Activated CD4-positive, alpha-beta T cell treated with anti-CD3 and anti-CD28 coated beads, Interleukin-2, amount 50 U/mL, for 24 hours (primary cell): ENCODE data around the gene ZNRF1.
"Not testable (repeated sequence)": the region's sequence is repeated elsewhere in the genome, so short reads cannot be mapped to it uniquely, and the experiment has no call there.

Experiments used
- DNase-seq, 2 donors: peaks; one replicate each; pipeline ENCODE4 v3.0.0-alpha.2; 2020; ENCODE audit warnings: low read depth in 1 of 2, low spot score in 1 of 2

The ZNRF1 gene

DNA sequence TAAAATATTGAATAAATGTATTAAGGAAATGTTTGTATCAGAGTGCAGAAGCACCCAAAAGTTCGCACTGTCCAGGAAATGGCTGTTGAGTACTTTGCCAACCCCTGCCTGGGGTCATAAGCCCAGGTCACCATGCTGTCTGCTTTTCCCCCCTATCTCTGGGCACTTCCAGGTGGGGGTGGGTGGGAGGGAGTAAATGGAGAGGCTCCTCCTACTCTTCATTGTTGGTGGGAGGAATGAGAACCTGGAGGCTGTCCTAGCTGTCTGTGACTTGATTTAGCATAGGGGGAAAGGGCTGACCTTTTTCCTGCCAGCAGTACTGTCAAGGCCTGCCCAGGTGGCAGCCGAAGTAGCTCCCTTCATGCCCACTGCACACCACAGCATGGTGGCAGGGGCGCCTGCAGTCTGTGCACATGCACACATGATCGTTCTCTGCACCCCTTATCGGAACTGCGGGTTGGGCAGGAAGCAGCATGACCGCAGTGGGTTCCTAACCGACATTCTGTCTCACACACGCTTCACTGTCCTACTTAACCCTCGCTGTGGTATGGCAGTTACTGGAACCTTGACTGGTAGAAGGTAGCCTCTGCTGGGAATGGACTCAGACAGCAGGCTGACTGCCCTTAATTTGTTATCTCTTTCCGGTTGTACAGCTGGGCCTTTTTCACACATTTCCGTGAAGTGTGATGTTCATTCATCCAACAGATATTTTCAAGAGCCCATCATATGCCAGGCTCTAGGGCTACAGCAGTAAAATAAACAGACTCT is 76.3 kb downstream of the ZNRF1 start:
- DNase-seq = peak; percentile 35 to 62

DNA sequence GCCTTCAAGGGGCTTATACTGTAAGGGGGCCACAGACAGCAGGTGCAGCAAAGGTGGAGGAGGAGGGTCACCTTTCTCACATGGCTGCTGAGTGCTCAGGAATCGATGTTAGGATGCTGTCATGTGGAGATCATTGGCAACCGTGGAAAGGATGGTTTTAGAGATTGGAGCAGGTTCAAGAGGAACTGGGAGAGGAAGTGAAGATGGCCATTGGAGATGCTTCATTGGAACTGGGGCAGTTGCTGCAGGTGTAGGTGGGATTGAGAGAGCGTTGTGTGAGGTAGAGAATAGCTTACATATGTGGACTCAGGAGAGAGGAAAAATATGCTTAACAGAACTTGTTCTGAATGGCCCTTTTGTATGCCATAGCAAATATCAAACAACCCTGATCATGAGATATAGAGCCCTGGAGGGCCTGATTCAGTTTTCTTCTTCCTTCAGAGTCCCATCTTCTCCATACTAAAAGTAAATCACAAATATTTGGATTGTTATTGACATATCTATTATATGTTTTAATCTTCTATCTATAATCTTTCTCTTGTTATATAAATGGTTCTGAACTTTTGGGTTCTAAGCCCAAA is 77.0 kb downstream of the ZNRF1 start:
- no peak for DNase-seq

DNA sequence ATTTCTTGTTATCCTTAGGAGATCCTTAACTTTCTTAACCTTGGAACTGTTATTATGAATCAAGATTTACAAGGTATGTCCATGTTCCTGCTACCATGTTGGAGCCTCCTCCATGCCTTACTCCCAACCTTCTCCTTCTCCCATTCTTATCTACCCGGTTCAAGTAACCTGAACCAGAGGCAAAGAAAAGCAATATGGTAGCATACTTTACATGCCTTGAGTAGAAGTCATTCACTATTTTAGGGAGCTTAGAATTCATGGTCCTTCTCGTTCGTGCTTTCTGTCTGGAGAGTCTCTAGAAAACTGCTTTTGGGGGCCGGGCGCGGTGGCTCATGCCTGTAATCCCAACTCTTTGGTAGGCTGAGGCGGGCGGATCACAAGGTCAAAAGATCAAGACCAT is 80.1 kb downstream of the ZNRF1 start:
- no peak for DNase-seq

GRCh38 chr16:75079346-75079926 is 80.6 kb downstream of the ZNRF1 start:
- no peak for DNase-seq

DNA sequence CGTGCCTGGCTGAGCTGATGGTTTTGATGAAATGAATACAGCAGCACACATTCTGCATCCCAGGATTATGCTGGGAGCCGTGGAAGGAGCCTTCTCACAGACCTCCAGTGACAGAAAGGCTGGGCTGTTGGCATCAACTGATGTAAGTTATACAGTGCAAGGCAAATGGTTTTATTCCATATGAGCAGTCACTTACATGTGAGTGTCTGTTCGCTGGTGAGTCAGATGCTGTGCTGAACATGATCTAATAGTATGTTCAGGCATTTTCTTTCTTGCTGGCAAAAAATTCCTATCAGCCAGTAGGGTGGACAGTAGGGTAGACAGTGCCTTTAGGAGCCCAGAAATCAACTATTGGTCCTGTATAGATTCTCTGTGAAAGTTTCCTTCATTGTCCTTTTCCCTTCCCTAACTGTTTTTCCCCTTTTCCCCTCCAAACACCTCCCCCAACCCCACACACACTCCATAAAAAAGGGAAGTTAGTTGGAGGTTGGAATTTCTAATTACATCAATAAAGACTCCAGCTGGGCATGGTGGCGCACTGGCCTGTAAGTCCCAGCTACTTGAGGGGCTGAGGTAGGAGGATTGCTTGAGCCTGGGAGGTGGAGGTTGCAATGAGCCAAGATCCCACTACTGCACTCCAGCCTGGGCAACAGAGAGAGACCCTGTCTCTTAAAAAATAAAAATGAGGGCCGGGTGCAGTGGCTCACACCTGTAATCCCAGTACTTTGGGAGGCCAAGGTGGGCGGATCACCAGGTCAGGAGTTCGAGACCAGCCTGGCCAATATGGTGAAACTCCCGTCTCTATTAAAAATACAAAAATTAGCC is 81.6 kb downstream of the ZNRF1 start:
- DNase-seq = no peak

DNA sequence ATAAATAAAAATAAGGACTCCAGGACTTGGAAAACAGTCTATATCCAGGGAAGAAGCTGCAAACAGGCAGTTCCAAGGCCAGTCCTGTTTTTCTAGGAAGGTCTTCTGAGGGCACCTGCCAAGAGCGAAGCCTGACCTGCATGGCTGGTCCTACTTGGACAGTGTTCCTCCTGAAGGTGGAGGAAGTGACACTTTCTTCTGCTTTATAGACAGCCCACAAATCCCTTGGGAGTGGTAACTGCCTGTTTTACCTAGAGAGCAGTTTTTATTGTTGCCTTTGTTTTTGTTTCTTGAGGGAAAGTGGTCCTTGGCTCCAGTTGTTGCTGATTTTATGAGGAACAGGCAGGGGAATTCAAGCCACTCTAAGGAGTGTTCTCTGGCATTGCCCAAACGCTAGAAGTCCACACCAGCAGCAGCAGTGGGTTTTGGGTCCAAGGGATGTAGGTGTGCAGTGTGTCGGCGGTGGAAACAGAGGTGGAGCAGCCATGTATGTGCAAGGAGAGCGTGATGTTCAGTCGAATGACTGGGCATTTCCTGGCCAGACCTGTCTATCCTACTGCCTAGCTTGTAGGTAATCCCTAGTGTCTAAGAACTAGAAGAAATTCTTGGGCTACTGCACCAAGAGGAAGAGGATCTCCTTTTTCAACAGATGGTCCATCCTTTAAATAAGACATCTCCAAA is 82.5 kb downstream of the ZNRF1 start:
- DNase-seq = no peak

- no peak for DNase-seq
These were observed 85.0 kb downstream of the ZNRF1 start for GRCh38 chr16:75083813-75084212.

DNA sequence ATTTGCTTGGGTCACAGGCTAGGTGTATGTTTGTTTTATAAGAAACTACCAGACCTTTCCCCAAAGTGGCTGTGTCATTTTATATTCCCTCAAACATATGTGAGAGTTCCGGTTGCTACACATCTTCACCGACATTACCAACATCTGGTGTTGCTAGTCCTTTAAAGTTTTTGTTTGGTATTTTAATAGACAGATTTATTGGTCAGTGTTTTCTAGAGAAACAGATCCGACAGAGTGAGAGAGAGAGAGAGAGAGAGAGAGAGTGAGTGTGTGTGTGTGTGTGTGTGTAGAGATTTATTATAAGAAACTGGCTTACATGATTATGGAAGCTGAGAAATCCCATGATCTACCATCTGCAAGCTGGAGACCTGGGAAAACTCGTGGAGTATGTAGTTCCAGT is 86.7 kb downstream of the ZNRF1 start:
- DNase-seq = no peak

GRCh38 chr16:75086281-75086680 is 87.5 kb downstream of the ZNRF1 start:
- no peak for DNase-seq

- DNase-seq = no peak
These were observed 88.0 kb downstream of the ZNRF1 start for GRCh38 chr16:75086688-75087374.

- DNase-seq = no peak
These were observed 88.7 kb downstream of the ZNRF1 start for GRCh38 chr16:75087375-75087979.

DNA sequence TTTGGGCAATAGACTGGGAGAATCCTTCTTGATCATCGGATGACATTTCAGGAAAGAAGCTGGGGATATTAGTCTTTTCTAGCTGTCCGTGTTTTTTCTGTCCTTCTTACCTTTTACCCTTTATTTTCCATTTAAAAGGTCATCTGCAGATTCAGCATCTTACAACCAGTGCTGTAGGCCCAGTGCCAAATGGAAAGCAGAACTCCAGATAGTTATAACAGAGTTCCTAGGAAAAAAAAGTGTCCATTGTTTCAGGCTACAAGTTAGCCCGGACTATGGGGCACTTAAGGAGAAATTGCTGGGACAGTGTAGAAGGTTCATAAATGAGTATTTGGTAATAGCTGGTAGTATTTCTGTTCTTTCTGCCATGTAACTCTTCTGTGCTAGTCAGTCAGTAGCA is 89.4 kb downstream of the ZNRF1 start:
- DNase-seq = no peak

GRCh38 chr16:75088934-75089333 is 90.1 kb downstream of the ZNRF1 start:
- DNase-seq = no peak

DNA sequence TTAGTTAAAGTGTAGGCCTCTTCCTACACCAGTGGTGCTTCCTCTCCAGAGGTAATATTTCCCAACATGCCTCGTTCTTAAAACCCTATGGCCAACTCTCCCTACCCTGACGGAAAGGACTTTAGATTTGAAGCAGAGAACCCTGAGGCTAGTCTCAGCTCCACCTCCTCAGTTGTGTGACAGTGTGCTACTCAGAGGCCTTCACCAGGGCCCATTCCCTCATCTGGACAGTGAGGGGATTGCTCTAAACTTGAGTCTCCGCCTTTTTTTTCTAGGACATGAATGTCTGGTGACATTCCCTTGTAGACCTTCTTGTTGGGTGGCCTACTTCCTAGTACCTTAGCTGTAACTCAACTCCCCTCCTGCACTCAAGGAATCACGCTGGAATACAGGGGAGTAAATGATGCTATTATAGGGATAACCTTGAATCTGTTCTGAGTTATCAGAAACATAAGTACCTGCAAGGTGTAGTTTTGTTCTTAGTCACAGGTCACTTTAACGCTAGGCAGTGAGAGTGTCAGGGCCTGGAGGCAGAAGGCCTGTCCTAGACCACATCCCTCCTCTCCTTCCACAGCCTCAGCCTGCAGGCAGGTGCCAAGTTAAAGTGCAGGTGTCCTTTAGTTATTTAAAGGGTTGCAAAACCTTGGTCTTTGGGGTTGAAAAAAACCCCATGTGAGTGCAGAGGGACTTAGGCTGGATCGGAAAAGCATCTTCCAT is 90.8 kb downstream of the ZNRF1 start:
- DNase-seq = no peak

DNA sequence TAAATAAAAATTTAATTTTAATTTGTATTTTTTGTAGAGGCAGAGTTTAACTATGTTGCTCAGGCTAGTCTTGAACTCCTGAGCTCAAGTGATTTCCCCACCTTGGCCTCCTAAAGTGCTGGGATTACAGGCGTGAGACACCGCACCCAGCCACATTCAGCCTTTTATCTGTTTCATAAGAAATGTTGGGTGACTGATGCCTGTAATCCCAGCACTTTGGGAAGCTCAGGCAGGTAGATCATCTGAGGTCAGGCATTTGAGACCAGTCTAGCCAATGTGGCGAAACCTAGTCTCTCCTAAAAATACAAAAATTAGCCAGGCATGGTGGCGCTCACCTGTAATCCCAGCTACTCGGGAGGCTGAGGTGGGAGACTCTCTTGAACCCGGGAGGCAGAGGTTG is 92.1 kb downstream of the ZNRF1 start:
- DNase-seq = not testable (repeated sequence)

- not testable (repeated sequence) for DNase-seq
These were observed 92.8 kb downstream of the ZNRF1 start for GRCh38 chr16:75091619-75092018.

DNA sequence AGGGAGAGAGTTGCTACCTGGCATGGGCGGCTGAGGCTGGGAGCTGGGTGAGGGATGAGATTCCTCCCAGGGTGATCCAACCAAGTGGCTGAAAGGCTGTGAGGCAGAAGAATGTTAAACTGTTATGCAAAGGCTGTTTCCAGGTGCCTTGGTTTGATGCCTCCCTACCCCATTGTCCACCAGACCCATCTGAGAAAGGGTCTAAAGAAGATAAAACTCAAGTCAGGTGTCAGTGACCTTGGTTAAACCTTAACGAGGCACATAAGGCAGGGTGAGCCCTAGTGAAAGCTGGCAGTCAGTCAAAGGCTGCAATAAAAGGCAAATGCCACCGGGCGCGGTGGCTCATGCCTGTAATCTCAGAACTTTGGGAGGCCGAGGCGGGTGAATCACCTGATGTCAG is 94.0 kb downstream of the ZNRF1 start:
- no peak for DNase-seq

GRCh38 chr16:75093598-75094540 is 95.0 kb downstream of the ZNRF1 start:
- no peak for DNase-seq
